ENCODE results near the gene DAB2IP.

The DAB2IP gene

GRCh38 chr9:121613009-121613752 lies 38.3 kb upstream of the DAB2IP start (continued):
- TF ChIP-seq ZBTB10 (tag by site-specific recombination; IDR thresholded peaks at IDR 0.05) (no peak), AEBP2 (tag by site-specific recombination; IDR thresholded peaks at IDR 0.05; ENCODE audit: borderline replicate concordance) (no peak), SP2 (tag by site-specific recombination; IDR thresholded peaks at IDR 0.05) (peak; percentile 35; the same call in 1 of the 2 replicates), ZBTB8A (tag by site-specific recombination; IDR thresholded peaks at IDR 0.05) (no peak), KLF9 (tag by site-specific recombination; IDR thresholded peaks at IDR 0.05; ENCODE audit: low read depth) (no peak), YY2 (tag by site-specific recombination; IDR thresholded peaks at IDR 0.05) (no peak), GLI2 (tag by site-specific recombination; IDR thresholded peaks at IDR 0.05; ENCODE audit: borderline replicate concordance, low read depth) (no peak), ZNF24 (tag by site-specific recombination; IDR thresholded peaks at IDR 0.05) (no peak), TRIM28 (IDR thresholded peaks at IDR 0.05; ENCODE audit: borderline replicate concordance, low read length) (no peak), ZNF830 (tag by site-specific recombination; IDR thresholded peaks at IDR 0.05; ENCODE audit: low read depth) (no peak), ZBTB17 (tag by site-specific recombination; IDR thresholded peaks at IDR 0.05) (peak; percentile 75), ZBTB20 (tag by site-specific recombination; IDR thresholded peaks at IDR 0.05) (peak; percentile 81), ZSCAN23 (tag by site-specific recombination; IDR thresholded peaks at IDR 0.05) (no peak), HOXC10 (CRISPR knock-in tag; IDR thresholded peaks at IDR 0.05) (no peak), INSM2 (tag by site-specific recombination; IDR thresholded peaks at IDR 0.05) (peak; percentile 12; the same call in 1 of the 2 replicates), ZNF426 (tag by site-specific recombination; IDR thresholded peaks at IDR 0.05) (no peak)
- TF ChIP-seq, protein P1, sequence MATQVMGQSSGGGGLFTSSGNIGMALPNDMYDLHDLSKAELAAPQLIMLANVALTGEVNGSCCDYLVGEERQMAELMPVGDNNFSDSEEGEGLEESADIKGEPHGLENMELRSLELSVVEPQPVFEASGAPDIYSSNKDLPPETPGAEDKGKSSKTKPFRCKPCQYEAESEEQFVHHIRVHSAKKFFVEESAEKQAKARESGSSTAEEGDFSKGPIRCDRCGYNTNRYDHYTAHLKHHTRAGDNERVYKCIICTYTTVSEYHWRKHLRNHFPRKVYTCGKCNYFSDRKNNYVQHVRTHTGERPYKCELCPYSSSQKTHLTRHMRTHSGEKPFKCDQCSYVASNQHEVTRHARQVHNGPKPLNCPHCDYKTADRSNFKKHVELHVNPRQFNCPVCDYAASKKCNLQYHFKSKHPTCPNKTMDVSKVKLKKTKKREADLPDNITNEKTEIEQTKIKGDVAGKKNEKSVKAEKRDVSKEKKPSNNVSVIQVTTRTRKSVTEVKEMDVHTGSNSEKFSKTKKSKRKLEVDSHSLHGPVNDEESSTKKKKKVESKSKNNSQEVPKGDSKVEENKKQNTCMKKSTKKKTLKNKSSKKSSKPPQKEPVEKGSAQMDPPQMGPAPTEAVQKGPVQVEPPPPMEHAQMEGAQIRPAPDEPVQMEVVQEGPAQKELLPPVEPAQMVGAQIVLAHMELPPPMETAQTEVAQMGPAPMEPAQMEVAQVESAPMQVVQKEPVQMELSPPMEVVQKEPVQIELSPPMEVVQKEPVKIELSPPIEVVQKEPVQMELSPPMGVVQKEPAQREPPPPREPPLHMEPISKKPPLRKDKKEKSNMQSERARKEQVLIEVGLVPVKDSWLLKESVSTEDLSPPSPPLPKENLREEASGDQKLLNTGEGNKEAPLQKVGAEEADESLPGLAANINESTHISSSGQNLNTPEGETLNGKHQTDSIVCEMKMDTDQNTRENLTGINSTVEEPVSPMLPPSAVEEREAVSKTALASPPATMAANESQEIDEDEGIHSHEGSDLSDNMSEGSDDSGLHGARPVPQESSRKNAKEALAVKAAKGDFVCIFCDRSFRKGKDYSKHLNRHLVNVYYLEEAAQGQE (tag by site-specific recombination; IDR thresholded peaks at IDR 0.05): no peak
- TF ChIP-seq, protein P2, sequence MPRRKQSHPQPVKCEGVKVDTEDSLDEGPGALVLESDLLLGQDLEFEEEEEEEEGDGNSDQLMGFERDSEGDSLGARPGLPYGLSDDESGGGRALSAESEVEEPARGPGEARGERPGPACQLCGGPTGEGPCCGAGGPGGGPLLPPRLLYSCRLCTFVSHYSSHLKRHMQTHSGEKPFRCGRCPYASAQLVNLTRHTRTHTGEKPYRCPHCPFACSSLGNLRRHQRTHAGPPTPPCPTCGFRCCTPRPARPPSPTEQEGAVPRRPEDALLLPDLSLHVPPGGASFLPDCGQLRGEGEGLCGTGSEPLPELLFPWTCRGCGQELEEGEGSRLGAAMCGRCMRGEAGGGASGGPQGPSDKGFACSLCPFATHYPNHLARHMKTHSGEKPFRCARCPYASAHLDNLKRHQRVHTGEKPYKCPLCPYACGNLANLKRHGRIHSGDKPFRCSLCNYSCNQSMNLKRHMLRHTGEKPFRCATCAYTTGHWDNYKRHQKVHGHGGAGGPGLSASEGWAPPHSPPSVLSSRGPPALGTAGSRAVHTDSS (tag by site-specific recombination; IDR thresholded peaks at IDR 0.05): peak; percentile 73
- TF ChIP-seq, protein P3, sequence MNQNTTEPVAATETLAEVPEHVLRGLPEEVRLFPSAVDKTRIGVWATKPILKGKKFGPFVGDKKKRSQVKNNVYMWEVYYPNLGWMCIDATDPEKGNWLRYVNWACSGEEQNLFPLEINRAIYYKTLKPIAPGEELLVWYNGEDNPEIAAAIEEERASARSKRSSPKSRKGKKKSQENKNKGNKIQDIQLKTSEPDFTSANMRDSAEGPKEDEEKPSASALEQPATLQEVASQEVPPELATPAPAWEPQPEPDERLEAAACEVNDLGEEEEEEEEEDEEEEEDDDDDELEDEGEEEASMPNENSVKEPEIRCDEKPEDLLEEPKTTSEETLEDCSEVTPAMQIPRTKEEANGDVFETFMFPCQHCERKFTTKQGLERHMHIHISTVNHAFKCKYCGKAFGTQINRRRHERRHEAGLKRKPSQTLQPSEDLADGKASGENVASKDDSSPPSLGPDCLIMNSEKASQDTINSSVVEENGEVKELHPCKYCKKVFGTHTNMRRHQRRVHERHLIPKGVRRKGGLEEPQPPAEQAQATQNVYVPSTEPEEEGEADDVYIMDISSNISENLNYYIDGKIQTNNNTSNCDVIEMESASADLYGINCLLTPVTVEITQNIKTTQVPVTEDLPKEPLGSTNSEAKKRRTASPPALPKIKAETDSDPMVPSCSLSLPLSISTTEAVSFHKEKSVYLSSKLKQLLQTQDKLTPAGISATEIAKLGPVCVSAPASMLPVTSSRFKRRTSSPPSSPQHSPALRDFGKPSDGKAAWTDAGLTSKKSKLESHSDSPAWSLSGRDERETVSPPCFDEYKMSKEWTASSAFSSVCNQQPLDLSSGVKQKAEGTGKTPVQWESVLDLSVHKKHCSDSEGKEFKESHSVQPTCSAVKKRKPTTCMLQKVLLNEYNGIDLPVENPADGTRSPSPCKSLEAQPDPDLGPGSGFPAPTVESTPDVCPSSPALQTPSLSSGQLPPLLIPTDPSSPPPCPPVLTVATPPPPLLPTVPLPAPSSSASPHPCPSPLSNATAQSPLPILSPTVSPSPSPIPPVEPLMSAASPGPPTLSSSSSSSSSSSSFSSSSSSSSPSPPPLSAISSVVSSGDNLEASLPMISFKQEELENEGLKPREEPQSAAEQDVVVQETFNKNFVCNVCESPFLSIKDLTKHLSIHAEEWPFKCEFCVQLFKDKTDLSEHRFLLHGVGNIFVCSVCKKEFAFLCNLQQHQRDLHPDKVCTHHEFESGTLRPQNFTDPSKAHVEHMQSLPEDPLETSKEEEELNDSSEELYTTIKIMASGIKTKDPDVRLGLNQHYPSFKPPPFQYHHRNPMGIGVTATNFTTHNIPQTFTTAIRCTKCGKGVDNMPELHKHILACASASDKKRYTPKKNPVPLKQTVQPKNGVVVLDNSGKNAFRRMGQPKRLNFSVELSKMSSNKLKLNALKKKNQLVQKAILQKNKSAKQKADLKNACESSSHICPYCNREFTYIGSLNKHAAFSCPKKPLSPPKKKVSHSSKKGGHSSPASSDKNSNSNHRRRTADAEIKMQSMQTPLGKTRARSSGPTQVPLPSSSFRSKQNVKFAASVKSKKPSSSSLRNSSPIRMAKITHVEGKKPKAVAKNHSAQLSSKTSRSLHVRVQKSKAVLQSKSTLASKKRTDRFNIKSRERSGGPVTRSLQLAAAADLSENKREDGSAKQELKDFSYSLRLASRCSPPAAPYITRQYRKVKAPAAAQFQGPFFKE (tag by site-specific recombination; IDR thresholded peaks at IDR 0.05; ENCODE audit: borderline replicate concordance): no peak
- TF ChIP-seq, protein P4, sequence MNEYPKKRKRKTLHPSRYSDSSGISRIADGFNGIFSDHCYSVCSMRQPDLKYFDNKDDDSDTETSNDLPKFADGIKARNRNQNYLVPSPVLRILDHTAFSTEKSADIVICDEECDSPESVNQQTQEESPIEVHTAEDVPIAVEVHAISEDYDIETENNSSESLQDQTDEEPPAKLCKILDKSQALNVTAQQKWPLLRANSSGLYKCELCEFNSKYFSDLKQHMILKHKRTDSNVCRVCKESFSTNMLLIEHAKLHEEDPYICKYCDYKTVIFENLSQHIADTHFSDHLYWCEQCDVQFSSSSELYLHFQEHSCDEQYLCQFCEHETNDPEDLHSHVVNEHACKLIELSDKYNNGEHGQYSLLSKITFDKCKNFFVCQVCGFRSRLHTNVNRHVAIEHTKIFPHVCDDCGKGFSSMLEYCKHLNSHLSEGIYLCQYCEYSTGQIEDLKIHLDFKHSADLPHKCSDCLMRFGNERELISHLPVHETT (tag by site-specific recombination; IDR thresholded peaks at IDR 0.05): no peak
